Endodermal cell (in vitro differentiated cells): ENCODE results near the gene NDRG2. TPM values are rescaled to one million over a fixed set of nuclear protein-coding genes. Genes with fewer than 3 reads are reported as not detected.

Experiments
- DNase-seq: peaks from one replicate; pipeline ENCODE4 v3.0.0-alpha.2; 2017
- H3K27ac ChIP-seq: 2 replicates; pipeline ENCODE4 v1.5.1; 2013; ENCODE audit warnings: mild to moderate bottlenecking, low read depth, low read length, moderate library complexity
- H3K27me3 ChIP-seq: 2 replicates; pipeline ENCODE4 v1.6.1; 2013; ENCODE audit warnings: mild to moderate bottlenecking, low read length, moderate library complexity; ENCODE audit not compliant: insufficient read depth, control insufficient read depth, poor library complexity, severe bottlenecking
- H3K36me3 ChIP-seq: 2 replicates; pipeline ENCODE4 v1.7.0; 2013; ENCODE audit warnings: mild to moderate bottlenecking, low read length, moderate library complexity; ENCODE audit not compliant: control insufficient read depth, insufficient read depth
- H3K4me1 ChIP-seq: one replicate; pipeline ENCODE4 v1.7.0; 2013; ENCODE audit warnings: low read length; ENCODE audit not compliant: control insufficient read depth, insufficient read depth
- H3K4me3 ChIP-seq: 2 replicates; pipeline ENCODE4 v1.5.1; 2013; ENCODE audit warnings: mild to moderate bottlenecking, low read length, moderate library complexity
- H3K9ac ChIP-seq: 2 replicates; pipeline ENCODE4 v1.6.1; 2013; ENCODE audit warnings: mild to moderate bottlenecking, low read length, moderate library complexity; ENCODE audit not compliant: poor library complexity, severe bottlenecking; ENCODE audit errors: extremely low read depth
- H3K9me3 ChIP-seq: 2 replicates; pipeline ENCODE4 v1.6.1; 2013; ENCODE audit warnings: mild to moderate bottlenecking, low read length, moderate library complexity; ENCODE audit not compliant: control insufficient read depth
- H3K27ac Mint-ChIP-seq: 2 replicates; pipeline ENCODE4 v1.8.0; 2020; ENCODE audit warnings: mixed read lengths
- H3K27me3 Mint-ChIP-seq: 2 replicates; pipeline ENCODE4 v1.8.0; 2021; ENCODE audit warnings: mild to moderate bottlenecking, mixed read lengths; ENCODE audit not compliant: insufficient read depth
- H3K36me3 Mint-ChIP-seq: 2 replicates; pipeline ENCODE4 v1.8.0; 2020; ENCODE audit warnings: low read depth, mixed read lengths
- H3K4me1 Mint-ChIP-seq: 2 replicates; pipeline ENCODE4 v1.8.0; 2020; ENCODE audit warnings: mixed read lengths
- H3K4me3 Mint-ChIP-seq: 2 replicates; pipeline ENCODE4 v1.8.0; 2020; ENCODE audit warnings: mild to moderate bottlenecking, moderate library complexity, mixed read lengths
- H3K9me3 Mint-ChIP-seq: 2 replicates; pipeline ENCODE4 v1.8.0; 2020; ENCODE audit warnings: mild to moderate bottlenecking, mixed read lengths
- CTCF ChIP-seq: fragments of 200-600 bp; sonication (generic); conservative IDR thresholded peaks from 2 replicates; pipeline ENCODE4 v1.5.0; 2021; ENCODE audit warnings: antibody characterized with exemption, mild to moderate bottlenecking
- WGBS, 2 experiments: methylation state at CpG; one replicate each; pipeline versions ENCODE4 v1.1.5 to v1.1.7; 2013; ENCODE audit warnings: missing lambda C conversion rate in 2 of 2, mixed read lengths in 1 of 2; ENCODE audit not compliant: insufficient coverage in 1 of 2, insufficient read length in 1 of 2; 5-methylcytosine and 5-hydroxymethylcytosine counted together
- total RNA-seq, 2 donors: library from RNA; stranded (reverse); fragmentation: NEBNext Ultra II Directional in 1 of 2; extraction: Animal tissue kit (Norgen Biotek cat#: 25700) in 1 of 2; gene quantifications; 2 replicates in 1 of 2; 3 replicates in 1 of 2; pipeline ENCODE4 v1.2.1, GENCODE V29; 2021

Gene NDRG2
- total RNA-seq, 2 donors from 2014 or later: 46.3 to 52.8 TPM

- no peaks in the 10 kb centered on the region for H3K9me3 ChIP-seq
- H3K27ac Mint-ChIP-seq: no peak overlapping the region
- no peak for DNase-seq
- peaks cover 20% of the 10 kb centered on the region for H3K4me1 Mint-ChIP-seq
- 95% methylated on average over 3 of the region's 3 CpGs; no CpG with 5 or more reads in 1 of the 2 experiments for WGBS, 2 experiments
- no peak overlapping the region for H3K27ac ChIP-seq
- no peaks in the 10 kb centered on the region for H3K4me1 ChIP-seq
- no peak overlapping the region for H3K9ac ChIP-seq
- H3K27me3 Mint-ChIP-seq: peaks cover 21% of the 10 kb centered on the region
- peaks cover 42% of the 10 kb centered on the region for H3K36me3 Mint-ChIP-seq
- no peak overlapping the region for H3K4me3 Mint-ChIP-seq
- H3K4me3 ChIP-seq: no peak overlapping the region
- TF ChIP-seq CTCF: no peak
- peaks cover 3% of the 10 kb centered on the region for H3K27me3 ChIP-seq
- peaks cover 6% of the 10 kb centered on the region for H3K36me3 ChIP-seq
- H3K9me3 Mint-ChIP-seq: no peaks in the 10 kb centered on the region
Measured at GRCh38 chr14:21018781-21019180, 6.1 kb downstream of the NDRG2 start.

GRCh38 chr14:21018286-21018685 lies 6.6 kb downstream of the NDRG2 start:
- 86 to 90% methylated on average over 6 to 7 of the region's 7 CpGs for WGBS, 2 experiments
- TF ChIP-seq CTCF: no peak
- DNase-seq: no peak
- peaks cover 42% of the 10 kb centered on the region for H3K36me3 Mint-ChIP-seq
- Histone ChIP-seq H3K9ac (no peak overlapping the region), H3K27ac (no peak overlapping the region), H3K36me3 (peaks cover 6% of the 10 kb centered on the region), H3K4me3 (no peak overlapping the region), H3K4me1 (no peaks in the 10 kb centered on the region), H3K9me3 (no peaks in the 10 kb centered on the region), H3K27me3 (no peaks in the 10 kb centered on the region)
- H3K9me3 Mint-ChIP-seq: no peaks in the 10 kb centered on the region
- H3K4me3 Mint-ChIP-seq: no peak overlapping the region
- H3K4me1 Mint-ChIP-seq: peaks cover 15% of the 10 kb centered on the region
- no peak overlapping the region for H3K27ac Mint-ChIP-seq
- peaks cover 17% of the 10 kb centered on the region for H3K27me3 Mint-ChIP-seq

- H3K36me3 ChIP-seq: peaks cover 6% of the 10 kb centered on the region
- no peak overlapping the region for H3K27ac ChIP-seq
- H3K27me3 ChIP-seq: peaks cover 5% of the 10 kb centered on the region
- H3K27ac Mint-ChIP-seq: no peak overlapping the region
- no peak for DNase-seq
- peaks cover 17% of the 10 kb centered on the region for H3K27me3 Mint-ChIP-seq
- no peaks in the 10 kb centered on the region for H3K4me1 ChIP-seq
- no peak overlapping the region for H3K4me3 ChIP-seq
- peaks cover 9% of the 10 kb centered on the region for H3K4me1 Mint-ChIP-seq
- H3K36me3 Mint-ChIP-seq: peaks cover 42% of the 10 kb centered on the region
- H3K9me3 ChIP-seq: no peaks in the 10 kb centered on the region
- no peak overlapping the region for H3K9ac ChIP-seq
- WGBS, 2 experiments: 93 to 95% methylated on average over 15 to 27 of the region's 28 CpGs
- TF ChIP-seq CTCF: no peak
- no peaks in the 10 kb centered on the region for H3K9me3 Mint-ChIP-seq
- H3K4me3 Mint-ChIP-seq: no peak overlapping the region
Measured at GRCh38 chr14:21017528-21018245, 7.2 kb downstream of the NDRG2 start.
